Transverse colon (tissue), 4 donors: ENCODE data around the gene PYGM.

Source experiments
- POLR2A ChIP-seq: fragments of 450-650 bp; IDR thresholded peaks from one replicate; pipeline ENCODE4 v1.6.1; 2016; ENCODE audit warnings: antibody characterized with exemption, mild to moderate bottlenecking, moderate library complexity
- POLR2AphosphoS5 ChIP-seq, 3 donors: sonication (generic); formaldehyde crosslinking; IDR thresholded peaks; one replicate each; pipeline ENCODE4 v1.6.1; 2016; ENCODE audit warnings: antibody characterized with exemption in 3 of 3
- TF ChIP-seq, protein P1 (sequence below), 5 experiments: fragments of 200-600 bp in 3 of 5; fragments of 450-650 bp in 2 of 5; sonication (generic) in 3 of 5; IDR thresholded peaks; 1 replicate in 2 of 5; 2 replicates in 3 of 5; pipeline ENCODE4 v1.5.1; 2016 to 2017; ENCODE audit warnings: antibody characterized with exemption in 5 of 5, inconsistent platforms in 3 of 5, mild to moderate bottlenecking in 2 of 5, moderate library complexity in 1 of 5

DNA sequence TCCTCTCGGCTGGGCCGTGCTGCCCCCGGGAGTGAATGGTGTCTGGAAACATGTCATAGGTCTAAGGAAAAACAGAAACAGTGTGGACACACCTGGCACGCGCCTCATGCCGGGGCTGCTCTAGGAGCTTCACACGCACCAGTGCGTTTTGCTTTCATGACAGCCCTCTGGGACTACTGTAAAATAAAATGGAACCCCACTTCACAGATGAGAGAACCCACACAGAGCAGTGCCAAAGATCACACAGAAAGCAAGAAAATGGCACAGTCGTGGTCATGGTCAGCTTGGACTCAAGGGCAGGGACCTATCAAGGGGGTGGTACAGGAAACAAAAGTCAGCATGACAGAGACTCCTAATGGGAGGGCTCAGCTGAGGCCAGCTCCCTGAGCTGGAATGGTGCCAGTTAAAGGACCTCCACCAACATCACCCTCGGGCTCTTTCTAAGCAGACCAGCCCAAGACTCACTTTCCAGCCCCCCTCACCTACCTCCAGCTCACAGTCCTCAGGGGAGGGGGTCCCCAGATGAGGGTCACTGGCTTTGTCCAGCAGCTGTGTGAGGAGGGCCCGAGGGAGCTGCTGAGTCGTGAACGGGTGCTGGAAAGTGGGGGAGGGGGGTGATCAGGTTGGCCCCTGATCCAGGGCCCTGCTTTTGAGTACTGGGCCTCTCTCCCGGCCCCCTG lies 40.0 kb upstream of the PYGM start:
- TF ChIP-seq, protein P1, sequence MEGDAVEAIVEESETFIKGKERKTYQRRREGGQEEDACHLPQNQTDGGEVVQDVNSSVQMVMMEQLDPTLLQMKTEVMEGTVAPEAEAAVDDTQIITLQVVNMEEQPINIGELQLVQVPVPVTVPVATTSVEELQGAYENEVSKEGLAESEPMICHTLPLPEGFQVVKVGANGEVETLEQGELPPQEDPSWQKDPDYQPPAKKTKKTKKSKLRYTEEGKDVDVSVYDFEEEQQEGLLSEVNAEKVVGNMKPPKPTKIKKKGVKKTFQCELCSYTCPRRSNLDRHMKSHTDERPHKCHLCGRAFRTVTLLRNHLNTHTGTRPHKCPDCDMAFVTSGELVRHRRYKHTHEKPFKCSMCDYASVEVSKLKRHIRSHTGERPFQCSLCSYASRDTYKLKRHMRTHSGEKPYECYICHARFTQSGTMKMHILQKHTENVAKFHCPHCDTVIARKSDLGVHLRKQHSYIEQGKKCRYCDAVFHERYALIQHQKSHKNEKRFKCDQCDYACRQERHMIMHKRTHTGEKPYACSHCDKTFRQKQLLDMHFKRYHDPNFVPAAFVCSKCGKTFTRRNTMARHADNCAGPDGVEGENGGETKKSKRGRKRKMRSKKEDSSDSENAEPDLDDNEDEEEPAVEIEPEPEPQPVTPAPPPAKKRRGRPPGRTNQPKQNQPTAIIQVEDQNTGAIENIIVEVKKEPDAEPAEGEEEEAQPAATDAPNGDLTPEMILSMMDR (IDR thresholded peaks at IDR 0.05), result no peak
- TF ChIP-seq POLR2AphosphoS5 (IDR thresholded peaks at IDR 0.05), result no peak
- no peak for TF ChIP-seq POLR2A
